Uterus (tissue), 2 donors: ENCODE results near the gene INPP5D.

Source experiments
- CTCF ChIP-seq, 4 experiments: fragments of 200-600 bp in 2 of 4; fragments of 450-650 bp in 2 of 4; sonication (generic) in 2 of 4; IDR thresholded peaks; one replicate each; pipeline ENCODE4 v1.5.1; 2016 to 2019; ENCODE audit warnings: antibody characterized with exemption in 4 of 4, mild to moderate bottlenecking in 2 of 4, moderate library complexity in 1 of 4
- POLR2A ChIP-seq, 2 donors: fragments of 450-650 bp; IDR thresholded peaks; one replicate each; pipeline ENCODE4 v1.6.1; 2016; ENCODE audit warnings: antibody characterized with exemption in 2 of 2, mild to moderate bottlenecking in 1 of 2, moderate library complexity in 1 of 2

DNA sequence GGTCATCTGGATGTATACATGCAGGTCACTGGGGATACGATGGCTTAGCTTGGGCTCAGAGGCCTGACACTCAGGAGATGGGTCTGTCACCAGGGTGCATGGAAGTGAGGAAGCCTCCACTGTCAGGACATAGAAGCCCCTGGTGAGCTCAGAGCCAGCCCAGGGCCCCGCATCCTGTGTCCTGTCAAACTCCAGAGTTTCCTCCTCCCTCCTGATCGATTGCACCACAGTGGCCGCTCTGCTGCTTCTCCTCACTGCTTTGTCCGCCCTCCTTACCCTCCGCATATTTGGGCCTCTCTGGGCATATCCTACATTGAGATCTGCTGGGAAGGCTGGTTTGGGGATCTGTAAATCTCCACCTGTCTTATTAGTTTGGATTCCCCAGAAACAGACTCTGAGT lies 153.8 kb downstream of the INPP5D start:
- no peak for TF ChIP-seq POLR2A (IDR thresholded peaks at IDR 0.05)
- no peak for TF ChIP-seq CTCF (IDR thresholded peaks at IDR 0.05)
